Activated effector memory CD4-positive, alpha-beta T cell treated with anti-CD3 and anti-CD28 coated beads, Interleukin-2, amount 50 U/mL, for 16 hours (primary cell): ENCODE results near the gene MFNG.
A peak's percentile ranks its signal among the peaks of the same experiment; 100 is the strongest.

Experiments
- DNase-seq: peaks from one replicate; pipeline ENCODE4 v3.0.0-alpha.2; 2020

Gene MFNG

DNA sequence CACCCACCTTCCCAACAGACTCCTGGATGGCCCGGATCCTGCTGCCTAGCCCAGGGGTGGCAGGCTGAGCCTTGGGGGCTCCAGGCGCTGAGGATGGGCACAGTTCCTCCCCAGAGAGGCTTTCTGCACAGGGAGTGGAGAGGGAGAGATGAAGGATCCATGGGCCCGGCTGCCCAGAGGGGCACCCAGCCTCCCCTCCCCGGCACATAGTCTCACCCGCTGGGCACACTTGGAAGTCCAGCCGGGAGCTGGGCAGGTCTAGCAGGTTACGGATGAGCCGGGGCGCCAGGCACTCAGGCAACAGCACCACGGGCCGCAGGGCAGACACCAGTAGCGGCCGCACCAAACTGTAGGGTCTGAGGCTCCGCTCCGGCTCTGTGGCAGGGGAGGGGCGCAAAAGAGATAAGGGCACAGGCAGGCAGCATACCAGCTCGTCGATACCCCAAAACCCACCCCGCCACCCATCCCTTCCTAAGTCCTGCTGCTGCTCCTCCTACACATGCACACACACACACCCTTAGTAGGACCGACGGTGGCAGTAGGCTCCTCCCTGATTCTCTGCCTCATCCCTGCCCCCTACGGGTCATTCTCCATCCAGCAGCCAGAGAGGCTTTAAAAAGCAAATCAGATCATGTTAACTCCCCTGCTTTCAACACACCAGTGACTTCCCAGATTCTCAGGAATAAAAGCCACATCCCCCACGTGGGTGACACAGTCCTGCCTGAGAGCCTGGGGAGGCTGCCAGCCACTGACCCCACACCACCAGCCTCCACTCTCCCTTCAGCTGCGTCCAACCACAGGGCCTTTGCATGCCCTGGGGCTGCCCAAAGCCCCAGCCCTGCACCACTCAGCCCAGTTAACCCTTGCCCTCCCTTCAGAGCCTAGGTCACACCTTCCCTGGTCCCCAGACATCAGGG lies 6.5 kb upstream of the MFNG start:
- peak; percentile 81 for DNase-seq

DNA sequence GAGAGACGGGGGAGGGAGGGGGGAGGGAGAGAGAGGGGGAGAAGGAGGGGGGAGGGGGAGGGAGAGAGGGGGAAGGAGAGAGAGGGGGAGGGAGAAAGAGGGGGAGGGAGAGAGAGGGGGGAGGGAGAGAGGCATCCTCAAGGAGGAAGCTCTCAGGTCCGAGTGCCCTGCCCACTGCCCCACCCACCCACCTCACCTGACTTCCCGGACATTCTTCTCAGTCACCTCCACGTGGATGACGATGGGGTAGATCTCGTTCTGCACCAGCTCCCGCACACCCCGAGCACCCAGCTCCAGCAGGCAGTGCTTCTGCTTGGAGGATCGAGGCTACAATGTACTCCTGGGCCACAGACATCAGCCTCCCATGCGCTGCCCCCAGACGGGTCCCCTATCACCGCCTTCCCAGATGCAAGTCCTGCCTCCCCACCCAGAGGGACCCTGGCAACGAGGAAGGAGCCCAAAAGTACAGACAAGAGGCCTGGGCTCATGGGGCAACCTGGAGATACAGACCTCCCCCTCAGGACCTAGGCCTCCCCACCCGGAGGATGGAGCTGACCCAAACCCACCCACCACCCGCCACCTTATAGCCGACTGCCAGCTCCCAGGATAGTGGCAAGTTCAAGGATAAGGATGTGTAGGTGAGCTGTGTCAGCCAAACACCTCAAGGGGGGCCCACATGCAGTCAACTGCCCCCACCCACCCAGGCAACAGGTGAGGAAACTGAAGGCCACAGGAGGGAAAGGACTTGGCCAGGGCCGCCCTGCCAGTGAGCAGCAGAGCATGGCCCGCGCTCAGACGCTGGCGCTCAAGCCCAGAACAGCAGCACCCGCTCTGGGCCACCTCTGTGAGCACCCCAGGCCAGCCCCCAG lies 5.6 kb upstream of the MFNG start:
- no peak for DNase-seq

DNA sequence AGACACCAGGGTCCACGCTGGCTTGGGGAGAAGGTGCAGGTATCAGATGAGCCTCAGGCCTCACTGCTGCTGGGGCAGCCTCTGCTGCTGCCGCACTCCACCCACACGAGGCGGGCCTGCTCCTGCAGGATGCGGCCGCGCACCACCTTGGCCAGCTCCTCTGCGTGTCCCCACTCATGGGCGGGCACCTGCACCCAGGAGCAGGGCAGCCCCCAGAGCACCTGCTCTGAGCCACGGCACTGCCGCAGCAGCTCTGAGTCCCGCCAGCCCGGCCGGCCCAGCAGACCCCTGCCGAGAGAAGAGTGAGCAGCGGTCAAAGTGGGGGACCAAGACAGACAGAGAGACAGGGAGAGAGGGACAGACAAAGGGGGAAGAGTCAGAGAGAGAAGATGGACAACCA lies 4.9 kb upstream of the MFNG start:
- DNase-seq: no peak

DNA sequence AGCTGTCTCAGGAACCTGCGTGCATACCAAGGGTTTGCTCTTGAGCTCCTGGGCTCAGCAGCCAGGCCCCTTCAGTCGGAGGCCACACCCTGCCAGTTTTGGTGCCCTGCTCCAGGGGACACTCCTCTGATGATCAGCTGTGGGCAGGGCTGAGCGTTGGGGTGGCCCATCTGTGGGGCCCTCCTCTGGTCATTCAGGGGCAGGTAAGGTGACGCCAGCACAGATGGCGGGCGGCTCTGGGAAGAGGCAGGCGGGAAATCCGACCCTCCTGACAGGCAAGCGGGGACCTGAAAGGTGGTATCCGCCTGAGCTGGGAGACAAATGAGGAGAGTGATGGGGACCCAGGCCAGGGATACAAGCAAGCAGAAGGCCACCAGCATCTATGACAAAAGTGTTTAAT lies 3.8 kb upstream of the MFNG start:
- no peak for DNase-seq

DNA sequence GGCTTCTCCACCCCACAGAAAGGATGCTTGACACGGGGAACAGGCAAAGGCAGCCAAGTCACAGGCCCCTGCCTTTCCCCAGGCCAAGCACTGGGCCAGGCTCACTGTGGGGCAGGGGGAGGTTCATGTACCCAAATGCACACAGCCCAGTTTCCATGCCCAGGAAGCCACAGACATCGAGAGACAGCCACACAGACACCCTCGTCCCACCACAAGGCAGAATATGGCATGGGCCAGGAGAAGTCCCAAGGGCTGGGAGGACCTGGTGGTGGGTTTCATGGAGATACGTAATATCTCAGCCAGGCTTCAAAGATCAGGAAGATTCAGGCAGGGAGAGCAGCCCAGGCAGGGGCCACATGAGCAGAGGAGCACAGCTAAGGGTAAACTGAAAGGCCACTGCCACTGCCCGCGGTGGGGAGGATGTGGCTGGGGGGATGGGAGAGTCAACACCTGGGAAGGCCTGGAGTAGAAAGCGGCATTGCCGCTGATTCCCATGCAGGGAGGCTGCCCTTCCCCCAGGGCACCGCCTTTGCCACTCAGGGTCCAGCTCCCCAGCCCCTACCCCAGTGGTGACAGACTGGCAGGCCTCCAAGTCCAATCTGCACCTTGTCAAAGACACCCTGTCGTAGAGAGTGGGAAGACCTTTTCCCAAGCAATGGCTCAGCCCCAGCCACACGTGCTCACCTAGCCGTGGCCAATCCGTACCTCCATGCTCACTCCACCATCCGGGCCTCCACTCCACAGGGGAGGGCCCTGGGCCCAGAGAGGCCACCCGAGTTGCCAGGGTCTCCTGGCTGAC lies 2.4 kb upstream of the MFNG start:
- DNase-seq: no peak

DNA sequence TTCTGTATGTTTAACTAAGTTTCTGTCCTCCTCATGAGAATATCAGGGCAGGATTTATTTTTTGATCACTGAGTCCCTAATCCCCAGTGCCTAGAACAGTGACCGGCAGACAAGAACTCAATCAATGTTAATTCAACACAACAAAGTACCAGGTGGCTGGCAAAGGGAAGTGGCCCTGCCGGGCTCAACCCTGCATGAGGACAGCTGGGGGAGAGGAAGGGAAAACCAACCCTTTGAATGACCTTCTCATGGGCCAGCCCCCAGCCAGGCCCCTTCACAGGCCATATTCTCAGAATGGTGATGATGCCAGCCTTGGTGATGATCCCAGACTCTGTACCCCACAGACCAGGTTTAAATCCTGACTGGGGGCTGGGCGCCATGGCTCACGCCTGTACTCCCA lies 1.4 kb upstream of the MFNG start:
- DNase-seq: no peak

DNA sequence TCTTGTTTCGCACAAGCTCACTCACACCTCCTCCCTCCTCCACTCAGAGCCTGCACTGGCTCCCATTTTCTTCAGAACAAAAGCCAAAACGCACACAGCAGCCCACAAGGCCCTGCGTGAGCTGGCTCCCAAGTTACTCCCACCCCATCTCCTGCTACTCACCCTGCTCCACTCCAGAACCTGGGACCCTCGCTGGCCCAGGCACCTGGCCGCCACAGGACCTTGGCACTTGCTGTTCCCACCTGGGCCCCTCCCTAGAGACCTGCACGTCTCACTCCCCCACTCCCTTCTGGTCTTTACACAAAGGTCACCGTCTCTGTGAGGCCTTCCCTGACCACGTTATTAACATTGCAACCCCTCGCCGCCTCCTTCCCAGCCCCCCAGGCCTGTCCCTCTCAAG lies 945 bp upstream of the MFNG start:
- no peak for DNase-seq

DNA sequence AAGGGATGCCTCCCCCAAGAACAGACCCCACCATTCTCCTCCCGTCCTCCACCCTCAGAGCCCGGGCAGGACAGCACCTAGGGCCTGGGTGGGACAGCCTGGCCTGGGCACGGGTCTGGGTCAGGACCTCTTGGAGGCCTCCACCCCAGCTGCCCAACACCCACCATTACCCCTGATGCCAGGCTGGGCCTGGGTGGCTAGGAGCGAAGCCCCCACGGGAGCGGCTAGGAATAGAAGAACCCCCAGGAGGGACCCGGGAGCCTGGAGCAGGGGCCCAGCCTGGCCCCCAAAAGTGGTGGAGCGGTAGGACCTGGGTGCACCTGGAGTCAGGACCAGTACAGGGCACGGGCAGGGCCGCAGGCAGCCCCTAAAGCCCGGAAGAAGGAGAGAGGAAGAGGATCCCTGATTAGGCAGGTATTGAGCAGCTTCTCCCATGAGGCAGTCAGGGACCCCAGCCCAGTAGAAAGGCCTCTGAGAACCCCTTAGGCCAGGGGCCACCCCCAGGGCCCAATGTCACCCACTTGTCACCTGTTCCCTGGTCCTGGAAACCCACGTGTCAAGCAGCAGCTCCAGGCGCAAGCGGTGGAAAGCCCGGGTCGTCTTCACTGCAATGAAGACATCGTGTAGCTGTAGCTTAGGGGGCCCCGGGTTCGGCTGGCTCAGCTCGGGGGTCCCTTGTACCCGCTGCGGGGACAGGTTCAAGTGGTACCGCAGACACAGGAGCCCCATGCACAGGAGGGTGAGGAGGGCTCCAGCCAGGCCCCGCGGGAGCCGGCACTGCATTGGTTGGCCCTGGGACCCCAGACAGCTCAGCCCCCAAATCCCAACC lies 575 bp downstream of the MFNG start:
- DNase-seq: peak; percentile 73

DNA sequence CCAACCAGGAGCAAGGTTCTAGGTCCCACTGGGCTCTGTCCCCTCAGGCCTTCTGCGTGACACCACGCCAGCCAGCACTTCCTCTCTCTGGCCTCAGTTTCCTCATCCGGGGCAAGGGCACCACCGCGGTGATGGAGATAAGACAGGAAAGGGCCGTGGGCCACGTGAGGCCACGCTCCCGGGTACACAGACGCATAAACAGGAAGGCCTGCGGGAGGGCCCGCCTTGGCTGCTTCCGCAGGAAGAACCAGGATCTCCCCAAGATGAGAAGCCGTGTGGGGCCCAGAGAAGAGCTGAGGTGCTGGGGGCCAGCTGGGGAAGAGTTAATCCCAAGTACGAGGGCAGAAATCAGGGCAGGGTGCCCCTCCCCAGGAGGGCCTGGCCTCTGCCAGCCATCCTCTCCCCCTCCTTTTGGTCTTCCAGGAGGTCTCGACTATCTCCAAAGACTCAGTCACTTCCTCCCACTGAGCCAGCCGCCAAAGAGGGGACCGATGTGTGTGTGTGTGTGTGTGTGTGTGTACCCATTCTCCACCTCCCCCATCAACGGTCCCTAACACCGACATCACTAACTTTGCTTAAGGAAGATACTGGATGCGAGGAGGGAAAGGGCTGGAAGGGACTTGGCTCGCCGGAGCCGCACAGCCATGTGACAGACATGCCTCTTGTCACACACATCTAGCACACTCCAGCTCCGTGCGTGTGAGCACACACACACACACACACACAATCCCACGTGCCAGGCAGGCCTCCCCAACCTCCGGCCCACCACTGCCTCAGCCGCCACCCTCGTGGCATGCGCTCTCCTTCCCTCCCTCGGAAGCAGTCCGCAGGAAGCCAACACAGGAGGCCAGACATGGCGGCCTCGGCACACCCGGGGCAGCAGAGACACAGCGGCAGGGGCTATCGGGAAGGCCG lies 1.4 kb downstream of the MFNG start:
- DNase-seq: peak; percentile 92

DNA sequence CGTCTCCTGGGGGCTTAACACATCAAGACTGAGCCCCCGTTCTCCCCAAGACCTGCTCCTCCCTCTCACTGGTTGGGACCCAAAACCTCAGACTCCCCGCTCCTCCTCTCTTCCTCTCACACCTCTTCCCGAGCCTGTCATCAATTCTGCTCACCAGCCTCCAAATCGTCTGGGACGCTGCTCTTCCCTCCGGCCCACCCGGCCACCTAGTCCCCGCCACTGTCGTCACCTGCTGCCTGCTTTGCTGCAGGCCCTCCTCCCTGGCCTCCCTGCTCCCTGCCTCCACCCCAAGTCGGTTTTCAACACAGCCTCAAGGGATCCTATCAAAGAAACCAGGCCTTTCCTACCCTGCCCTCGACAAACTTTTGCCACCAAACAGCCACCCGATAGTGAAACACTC lies 3.1 kb downstream of the MFNG start:
- no peak for DNase-seq

DNA sequence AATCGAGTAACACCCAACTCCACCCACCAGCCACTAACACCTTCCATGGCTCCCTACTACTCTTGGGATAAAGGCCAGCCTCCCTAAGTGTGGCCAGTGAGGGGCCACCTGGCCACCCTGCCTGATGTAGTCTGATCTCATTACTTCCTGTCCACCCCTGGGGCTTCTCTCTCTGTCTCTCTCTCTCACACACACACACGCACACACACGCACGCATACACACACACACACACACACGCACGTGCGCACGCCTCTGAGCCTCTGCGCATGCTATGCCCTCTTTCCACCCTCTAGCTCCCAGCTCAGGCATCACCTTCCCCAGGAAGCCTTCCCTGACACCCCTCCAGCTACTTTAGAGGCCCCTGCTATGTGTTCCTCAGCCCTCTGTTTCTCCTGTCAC lies 3.9 kb downstream of the MFNG start:
- no peak for DNase-seq

DNA sequence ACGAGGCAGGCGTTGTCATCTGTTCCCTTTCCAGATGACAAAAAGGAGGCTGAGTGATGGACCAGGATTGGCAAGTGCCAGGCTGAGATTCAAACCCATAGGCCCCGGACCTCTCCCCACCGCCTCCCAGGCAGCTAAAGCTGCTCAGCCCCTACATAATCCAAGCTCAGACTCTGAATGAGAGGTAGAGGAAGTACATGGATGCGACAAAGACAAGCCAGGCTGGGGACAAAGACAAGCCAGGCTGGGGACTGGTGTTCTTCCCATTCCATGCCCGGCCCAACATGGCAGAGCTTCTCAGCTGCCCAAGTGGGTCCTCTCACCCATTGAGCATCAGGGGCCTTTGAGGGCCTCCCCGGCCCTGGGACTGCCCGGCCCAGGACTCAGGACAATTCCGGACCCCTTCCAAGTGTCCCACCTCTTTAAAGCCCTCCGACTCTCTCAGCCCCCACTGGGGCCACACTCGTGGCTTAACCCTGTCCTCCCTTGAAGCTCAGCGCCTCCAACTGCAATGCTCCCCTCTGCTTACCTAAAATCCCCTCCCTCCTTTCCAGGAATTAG lies 4.8 kb downstream of the MFNG start:
- no peak for DNase-seq

DNA sequence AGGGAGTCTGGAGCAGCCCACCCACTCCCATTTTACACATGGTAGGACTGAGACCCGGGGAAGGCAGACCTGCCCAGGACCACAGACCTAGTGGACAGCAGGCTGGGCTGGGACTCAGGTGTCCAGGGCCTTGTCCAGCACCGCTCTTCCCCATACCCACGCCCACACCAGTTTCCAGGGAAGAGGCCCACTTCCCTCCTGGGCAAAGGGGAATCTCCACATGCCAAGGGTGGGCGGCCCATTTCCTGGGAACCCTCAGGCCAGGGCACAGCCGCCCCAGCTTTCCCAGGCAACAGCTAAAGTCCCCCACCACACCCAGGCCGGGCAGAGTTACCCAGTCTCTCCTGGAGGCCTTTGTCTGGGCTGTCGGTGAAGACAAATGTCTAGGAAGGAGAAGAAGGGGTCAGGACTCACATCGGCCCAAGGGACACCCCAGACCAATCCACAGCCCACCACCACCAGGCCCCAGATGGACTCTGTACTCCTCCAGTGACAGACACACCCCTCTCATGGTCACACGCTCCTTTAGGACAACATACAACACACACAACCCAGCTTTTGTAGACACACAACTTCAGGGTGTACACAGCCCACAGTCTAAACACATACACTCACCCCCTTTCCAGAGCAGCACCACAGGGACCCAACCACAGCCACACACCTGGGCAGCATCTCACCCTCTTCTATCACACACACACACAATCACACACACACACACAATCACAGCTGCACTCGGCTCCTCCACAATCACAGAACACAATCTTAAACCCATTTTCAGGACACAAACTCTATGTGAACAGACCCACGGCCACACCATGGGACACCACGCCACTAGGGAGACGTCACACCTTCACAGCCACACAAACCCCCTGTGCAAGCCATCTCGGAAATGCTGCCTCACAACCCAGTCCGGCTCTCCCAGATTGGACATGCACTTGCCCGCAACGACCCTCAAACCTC lies 5.5 kb downstream of the MFNG start:
- DNase-seq: no peak

DNA sequence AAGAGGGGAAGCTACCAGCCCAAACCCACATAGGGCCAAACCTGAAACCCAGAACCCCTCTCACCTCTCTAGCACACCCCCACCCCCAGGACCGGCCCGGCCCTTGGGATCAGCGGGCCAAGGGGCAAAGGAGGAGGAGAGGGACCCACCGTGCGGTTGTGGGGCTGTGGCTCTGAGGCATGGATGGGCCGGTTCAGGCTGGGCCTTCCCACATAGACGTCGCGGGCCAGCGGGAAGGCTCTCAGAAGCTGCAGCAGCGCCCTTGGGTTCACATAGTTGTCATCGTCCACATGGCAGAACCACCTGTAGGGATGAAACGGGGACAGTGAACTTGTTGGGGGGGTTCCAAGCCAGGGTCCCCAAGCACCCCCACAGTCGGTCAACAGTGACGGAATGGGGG lies 7.0 kb downstream of the MFNG start:
- DNase-seq: no peak

DNA sequence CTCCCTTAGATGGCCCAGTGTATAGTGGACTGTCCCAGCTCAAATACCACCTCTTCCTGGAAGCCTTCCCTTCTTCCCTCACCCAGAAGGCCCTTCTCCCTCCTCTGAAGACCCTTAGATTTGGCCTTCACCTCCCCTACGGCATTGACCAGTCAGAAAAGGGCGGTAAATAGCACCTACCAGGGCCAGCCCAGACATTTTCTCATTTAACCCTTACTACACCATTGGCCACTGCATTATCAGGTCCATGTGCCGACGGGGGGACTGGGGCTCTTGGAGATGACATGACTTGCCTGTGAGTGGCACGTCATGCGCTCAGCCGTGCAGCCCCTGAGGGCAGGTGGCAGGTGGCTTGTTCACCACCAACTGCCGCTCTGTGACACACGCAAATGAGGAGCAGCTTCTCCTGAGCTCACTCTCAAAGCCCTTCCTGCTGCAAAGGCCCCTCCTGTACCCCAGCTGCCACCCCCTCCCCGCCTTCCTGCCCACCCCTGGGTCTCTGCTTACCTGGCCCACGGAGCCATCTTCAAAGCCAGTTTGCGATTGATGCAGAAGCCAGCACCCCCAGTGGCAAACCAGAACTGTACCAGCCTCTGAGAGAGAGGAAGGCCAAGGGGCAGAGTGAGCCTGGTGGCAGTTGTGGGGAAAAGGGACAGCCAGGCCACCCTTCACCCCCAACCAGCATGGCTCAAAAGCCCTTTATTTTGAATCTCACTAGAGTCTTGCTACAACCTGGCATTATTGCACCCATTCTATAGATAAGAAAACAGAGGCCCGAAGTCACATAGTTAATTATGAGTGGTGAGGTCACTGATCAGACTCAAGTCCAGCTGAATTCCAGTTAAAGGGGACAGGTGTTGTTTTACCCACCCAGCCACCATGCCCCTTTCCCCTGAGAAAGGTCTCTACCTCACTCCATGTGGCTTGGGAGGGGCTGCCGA lies 9.5 kb downstream of the MFNG start:
- DNase-seq: no peak

DNA sequence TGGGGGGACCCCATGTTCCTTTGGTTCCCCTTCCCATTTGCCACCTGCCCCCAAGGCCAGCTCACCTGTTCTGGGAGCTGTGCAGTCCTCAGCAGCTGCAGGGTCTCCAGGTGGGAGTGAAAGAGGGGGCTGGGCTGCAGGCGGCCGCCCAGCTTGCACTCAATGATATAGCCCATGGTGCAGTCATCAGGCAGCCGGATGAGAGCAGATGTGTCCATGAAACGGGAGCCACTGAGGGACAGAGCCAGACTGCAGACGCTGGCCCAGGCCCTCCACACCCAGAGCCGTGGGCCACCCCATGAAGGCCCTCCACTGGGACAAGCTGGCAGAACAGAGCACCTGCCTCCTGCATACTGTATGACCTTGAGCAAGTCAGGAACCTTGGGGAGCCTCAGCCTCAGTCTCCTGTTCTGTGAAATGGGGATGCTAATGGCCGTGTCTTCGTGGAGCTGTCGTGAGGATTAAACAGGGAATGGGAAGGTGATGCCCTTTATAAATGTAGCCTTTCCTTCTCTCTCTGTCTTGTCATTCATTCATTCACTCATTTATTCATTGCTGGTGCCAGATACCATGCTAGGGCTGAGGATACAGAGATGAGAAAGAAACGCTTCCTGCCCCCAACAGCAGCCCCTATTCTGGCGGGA lies 11.6 kb downstream of the MFNG start:
- no peak for DNase-seq

DNA sequence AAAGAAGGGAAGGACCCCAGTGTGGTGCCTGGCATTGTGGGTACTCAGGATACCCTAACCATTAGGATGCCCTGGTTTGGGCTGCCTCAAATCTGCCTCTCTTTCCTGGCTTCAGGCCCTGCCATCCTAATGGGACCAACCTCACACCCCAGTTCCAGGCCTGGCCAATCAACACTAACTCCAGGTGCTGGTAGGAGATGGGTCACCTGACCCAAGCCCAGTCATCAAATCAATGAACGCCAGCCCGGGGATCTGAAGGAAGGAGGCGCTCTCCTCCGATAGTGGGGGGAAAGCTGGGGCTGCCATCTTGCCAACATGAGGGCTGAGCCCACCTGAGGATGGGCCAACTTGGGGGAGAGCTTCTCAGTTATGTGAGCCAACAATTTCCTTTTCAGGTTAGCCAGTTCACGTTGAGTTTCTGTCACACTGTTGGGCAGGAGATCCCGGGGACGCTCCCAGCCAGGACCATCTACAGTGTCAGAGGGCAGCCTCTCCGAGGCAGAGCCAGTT lies 12.7 kb downstream of the MFNG start:
- no peak for DNase-seq
